Activated naive CD4-positive, alpha-beta T cell treated with anti-CD3 and anti-CD28 coated beads, Interleukin-2, amount 50 U/mL, for 72 hours (primary cell): Measurements from ENCODE around the gene UNC50. TPM values are rescaled to one million over a fixed set of nuclear protein-coding genes. Genes with fewer than 3 reads are reported as not detected.

Experiments
- ATAC-seq, 2 donors: fragments of 150-1000 bp; cut with Tn5 transposase; 2 replicates each; pipeline ENCODE4 v1.10.0; 2021; ENCODE audit warnings: mild to moderate bottlenecking in 2 of 2, moderate library complexity in 2 of 2
- DNase-seq, 2 donors: peaks; one replicate each; pipeline ENCODE4 v3.0.0; 2021 to 2022; ENCODE audit warnings: low spot score in 2 of 2
- H3K27ac Mint-ChIP-seq, 2 donors: one replicate each; pipeline ENCODE4 v1.8.0; 2022; ENCODE audit warnings: mild to moderate bottlenecking in 2 of 2, mixed read lengths in 2 of 2
- H3K36me3 Mint-ChIP-seq, 2 donors: one replicate each; pipeline ENCODE4 v1.8.0; 2022; ENCODE audit warnings: mixed read lengths in 2 of 2
- H3K9me3 Mint-ChIP-seq, 2 donors: one replicate each; pipeline ENCODE4 v1.8.0; 2022; ENCODE audit warnings: mixed read lengths in 2 of 2
- total RNA-seq, 2 donors: library from RNA; stranded (reverse); gene quantifications; one replicate each; pipeline ENCODE4 v1.2.3, GENCODE V29; 2022

The UNC50 gene, protein sequence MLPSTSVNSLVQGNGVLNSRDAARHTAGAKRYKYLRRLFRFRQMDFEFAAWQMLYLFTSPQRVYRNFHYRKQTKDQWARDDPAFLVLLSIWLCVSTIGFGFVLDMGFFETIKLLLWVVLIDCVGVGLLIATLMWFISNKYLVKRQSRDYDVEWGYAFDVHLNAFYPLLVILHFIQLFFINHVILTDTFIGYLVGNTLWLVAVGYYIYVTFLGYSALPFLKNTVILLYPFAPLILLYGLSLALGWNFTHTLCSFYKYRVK
- 10 to 100 TPM; 21.6 to 23.8 TPM for total RNA-seq

DNA sequence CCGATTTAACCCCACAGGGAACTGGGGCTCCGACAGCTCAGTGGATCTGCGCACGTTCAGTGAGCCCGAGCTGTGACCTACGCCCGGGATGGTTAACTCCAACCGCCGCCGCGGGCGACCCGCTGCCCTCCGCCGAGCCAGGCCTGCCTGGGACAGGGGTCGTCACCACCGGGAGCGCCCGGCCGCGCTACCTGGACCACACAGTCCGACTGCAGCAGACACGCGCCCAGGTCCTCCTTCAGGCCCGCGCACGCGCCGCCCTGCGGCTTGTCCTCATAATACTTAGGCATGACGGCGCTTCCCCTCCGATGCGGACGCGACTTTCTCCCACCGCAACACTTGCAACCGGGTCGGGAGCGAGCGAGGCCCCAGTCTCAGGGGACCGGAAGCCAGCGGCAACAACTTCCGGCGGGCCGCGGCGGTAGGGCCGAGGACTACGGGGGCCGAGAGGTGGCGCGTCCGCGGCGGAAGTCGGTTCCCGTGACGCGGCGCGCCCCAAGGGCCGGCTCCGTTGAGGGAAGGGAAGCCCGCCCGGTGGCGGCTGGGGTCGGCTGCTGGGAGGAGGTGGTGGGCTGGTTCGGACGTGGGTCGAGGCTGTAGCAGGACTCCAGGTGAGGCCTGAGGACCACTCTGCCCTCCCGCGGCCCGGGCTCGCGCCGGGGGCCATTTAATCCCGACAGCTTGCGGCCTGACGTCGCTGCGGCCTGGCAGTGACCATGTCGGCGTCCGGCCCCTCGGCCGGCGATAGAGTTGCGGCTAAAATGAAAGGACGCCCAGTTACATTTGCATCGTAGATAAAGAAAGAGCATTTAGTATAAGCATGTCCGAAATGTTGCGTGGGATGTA lies at the start of gene UNC50, which contains the start of gene COA5:
Gene UNC50 (plus strand): TSS at position 474 of the 846 bp plus-strand sequence. CDS start 1,171 bp downstream, outside the sequence.
Gene COA5 (minus strand): TSS at position 397 of the 846 bp plus-strand sequence. CDS start 107 bp downstream, at position 290.
- ATAC-seq (peak; percentile 90 to 92), DNase-seq (peak; percentile 93 to 94)
- Mint-ChIP-seq H3K9me3 (no peaks in the 10 kb centered on the region), H3K27ac (peak within 1 kb of the TSS; percentile 95 to 96), H3K36me3 (peaks cover 23 to 31% of the 10 kb centered on the region in 2 donors)

DNA sequence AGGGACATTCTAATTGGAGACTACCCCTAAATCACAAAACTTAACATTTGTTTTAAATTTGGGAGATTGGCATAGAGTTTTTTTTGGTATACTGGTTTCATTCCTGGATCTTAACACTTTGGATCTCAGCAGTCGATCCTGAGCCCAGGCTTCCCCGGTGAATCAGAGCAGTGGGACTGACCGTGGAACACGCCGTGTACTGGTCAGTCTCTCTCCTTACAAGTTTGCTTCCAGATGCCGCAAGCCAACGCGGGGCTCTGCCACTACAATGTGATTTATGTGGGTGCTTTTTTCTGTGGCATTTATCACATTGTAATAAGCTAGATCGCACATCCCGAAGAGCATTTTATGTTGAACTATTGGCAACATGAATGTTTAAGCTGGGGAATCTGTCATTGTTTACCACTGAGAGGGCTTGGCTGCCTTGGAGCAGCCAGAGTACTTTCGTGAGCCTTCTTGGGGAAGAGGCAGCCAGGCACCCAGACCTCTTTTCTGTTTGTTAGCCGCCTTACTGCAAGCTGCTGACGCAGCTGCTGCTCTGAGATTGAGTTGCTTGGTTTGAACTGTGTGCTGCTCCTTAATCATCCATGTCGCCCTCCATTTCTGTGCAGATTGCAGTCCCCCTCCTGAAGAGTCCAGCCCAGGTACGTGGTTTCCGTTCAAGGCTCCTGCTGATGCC lies 49.4 kb upstream of the UNC50 start:
- no peak for DNase-seq
- Mint-ChIP-seq H3K36me3 (no peaks in the 10 kb centered on the region), H3K9me3 (no peaks in the 10 kb centered on the region), H3K27ac (peak overlapping the region in 1 of 2 donors; percentile 87)
- ATAC-seq, result no peak

DNA sequence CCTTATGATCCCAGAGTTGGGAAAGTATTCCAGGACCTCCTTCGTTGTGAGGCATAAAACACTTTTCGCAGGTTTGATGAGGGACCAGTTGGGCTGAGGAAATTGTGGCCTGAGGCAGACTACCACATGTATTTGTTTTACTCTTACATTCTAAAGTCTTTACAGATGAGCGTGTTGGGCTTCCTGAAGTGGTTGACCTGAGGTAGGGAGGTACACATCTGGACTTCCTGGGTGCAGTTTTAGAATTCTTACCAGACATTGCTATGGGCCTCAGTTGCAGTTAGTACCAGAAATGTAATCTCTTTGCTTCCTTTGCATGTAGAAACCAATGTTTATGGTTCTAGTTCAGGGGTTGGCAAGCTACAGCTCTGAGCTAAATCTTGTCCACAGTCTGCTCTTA lies 48.8 kb upstream of the UNC50 start:
- no peak for ATAC-seq
- peak overlapping the region in 1 of 2 donors; percentile 87 for H3K27ac Mint-ChIP-seq

DNA sequence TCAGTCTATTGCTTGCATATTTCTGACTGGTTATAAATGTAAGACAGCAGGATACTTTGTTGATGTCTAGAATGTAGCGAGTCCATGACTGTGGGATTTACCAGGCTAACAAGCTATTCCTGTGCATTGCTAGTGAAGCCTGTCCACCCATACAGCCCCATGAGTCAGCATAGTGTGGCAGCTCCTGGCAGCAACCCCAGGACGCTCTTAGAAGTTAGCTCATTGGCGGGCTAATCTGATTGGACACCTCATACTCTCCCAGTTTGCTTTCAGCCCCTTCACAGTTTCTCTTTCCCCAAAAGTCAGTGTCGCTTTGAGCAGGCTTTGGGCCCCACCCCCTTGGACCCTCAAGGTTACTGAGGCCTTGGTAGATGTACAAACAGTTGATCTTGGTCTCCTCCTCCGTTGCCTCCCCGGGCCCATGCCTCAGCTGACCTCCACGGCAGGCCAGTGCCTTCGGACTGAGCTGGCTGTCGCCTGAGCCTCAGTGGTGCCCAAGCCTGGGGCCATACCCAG lies 48.1 kb upstream of the UNC50 start:
- no peak for ATAC-seq
- Mint-ChIP-seq H3K36me3 (no peaks in the 10 kb centered on the region), H3K9me3 (no peaks in the 10 kb centered on the region), H3K27ac (peak overlapping the region; percentile 22 to 59)
- DNase-seq, result no peak

More for the DNA sequence above, 48.8 kb upstream of the UNC50 start:
- DNase-seq, result no peak
- Mint-ChIP-seq H3K36me3 (no peaks in the 10 kb centered on the region), H3K9me3 (no peaks in the 10 kb centered on the region)

DNA sequence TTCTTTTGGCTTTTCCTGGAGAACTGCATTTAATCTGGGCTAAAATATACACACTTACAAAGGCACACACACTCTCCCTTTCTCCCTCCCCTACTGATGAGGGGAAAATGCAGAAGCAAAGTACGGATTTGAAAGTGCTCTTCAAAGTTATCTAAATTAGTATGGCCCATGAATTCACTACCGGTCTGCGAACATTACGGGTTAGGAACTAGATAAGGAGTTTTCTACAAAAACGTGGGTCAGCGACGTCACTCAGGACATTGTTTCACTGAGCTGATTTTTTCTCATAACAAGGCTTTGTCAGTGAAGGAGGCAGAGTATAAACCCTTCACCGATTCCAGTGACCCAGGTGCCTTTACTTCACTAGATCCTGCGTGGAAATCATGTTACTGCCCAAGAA lies 47.4 kb upstream of the UNC50 start:
- Mint-ChIP-seq H3K36me3 (no peaks in the 10 kb centered on the region), H3K9me3 (no peaks in the 10 kb centered on the region), H3K27ac (peak overlapping the region; percentile 59 to 60)
- no peak for DNase-seq
- no peak for ATAC-seq

DNA sequence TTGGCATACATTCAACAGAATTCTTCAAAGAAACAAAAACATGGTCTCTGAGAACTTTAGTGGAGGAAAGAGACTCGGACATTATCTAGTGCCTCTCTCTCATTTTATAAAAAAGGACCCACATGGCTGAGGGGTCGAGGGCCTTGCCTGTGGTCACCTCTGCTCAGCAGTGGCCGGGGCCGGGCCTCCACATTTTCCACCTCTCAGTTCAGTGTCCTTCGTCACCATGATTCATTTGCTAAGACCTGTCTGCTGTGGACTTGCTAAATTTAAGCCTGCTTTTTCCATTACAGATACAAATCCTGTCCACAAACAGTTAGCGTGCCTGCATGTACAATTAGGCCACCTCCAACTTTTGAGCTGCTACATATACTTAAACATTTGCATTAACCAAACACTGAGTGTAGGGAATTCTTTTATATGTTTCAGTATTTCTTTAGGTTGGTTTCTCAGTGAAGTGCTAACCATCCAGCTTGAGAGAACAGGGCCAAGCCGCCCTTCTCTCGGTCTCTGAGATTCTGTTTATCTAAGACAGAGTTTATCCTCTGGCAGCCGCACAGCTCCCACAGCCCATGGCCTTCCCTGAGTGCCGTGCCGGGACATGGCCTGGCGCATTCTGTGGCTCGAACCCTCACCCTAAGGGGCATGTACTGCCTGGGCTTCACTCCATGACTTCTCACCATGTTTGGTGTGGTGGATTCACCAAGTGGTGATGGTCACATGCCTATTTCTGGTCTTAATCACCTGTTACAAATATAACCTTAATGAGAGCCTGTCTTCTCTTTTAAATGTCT lies 46.3 kb upstream of the UNC50 start:
- H3K27ac Mint-ChIP-seq, result peak overlapping the region; percentile 70 to 93
- H3K36me3 Mint-ChIP-seq, result no peaks in the 10 kb centered on the region

DNA sequence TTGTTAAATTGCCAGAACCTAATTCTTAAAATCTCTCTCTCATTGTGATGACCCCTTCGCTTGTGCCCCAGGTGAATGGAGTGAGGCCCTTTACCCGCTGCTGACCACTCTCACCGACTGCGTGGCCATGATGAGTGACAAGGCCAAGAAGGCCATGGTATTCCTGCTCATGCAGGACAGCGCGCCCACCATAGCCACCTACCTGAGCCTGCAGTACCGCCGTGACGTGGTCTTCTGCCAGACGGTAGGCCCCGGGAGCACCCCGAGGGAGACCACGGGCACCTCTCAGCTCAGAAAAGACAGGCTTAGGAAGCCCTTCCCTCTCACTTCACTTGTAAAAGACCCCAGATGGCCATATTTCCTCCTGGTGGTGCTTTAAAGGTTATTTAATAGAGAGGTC lies 45.0 kb upstream of the UNC50 start:
- DNase-seq (peak in 1 of 2 donors; percentile 33), ATAC-seq (no peak)
- Mint-ChIP-seq H3K9me3 (no peaks in the 10 kb centered on the region), H3K36me3 (no peaks in the 10 kb centered on the region), H3K27ac (peak overlapping the region in 1 of 2 donors; percentile 70)

More for the DNA sequence above, 46.3 kb upstream of the UNC50 start:
- DNase-seq (peak in 1 of 2 donors; percentile 16), ATAC-seq (no peak)
- no peaks in the 10 kb centered on the region for H3K9me3 Mint-ChIP-seq

DNA sequence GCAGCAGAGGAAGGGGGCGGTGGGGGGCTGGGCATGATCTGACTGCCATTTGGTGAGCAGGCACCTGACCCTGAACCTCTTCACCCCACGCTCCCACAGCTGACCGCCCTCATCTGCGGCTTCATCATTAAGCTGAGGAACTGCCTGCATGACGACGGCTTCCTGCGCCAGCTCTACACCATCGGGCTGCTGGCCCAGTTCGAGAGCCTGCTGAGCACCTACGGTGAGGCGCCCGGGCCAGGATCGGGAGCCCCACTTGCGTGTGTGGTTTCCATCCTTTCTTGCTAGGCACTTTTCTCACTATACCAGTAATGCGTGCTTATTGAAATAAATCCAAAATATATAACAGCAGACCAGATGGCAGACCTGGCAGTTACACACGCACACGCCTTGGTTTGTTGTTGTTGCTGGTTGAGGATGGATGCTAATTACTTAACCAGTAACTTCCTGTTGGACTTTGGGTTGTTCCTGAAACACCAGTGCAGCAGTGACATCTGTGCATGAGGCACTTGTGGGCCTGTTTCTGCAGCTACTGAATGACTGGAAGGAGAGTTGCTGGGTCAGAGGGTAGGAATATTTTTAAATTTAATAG lies 43.8 kb upstream of the UNC50 start:
- H3K9me3 Mint-ChIP-seq, result no peaks in the 10 kb centered on the region
- peak overlapping the region in 1 of 2 donors; percentile 85 for H3K27ac Mint-ChIP-seq
- DNase-seq, result no peak
- ATAC-seq, result no peak
- H3K36me3 Mint-ChIP-seq, result no peaks in the 10 kb centered on the region

DNA sequence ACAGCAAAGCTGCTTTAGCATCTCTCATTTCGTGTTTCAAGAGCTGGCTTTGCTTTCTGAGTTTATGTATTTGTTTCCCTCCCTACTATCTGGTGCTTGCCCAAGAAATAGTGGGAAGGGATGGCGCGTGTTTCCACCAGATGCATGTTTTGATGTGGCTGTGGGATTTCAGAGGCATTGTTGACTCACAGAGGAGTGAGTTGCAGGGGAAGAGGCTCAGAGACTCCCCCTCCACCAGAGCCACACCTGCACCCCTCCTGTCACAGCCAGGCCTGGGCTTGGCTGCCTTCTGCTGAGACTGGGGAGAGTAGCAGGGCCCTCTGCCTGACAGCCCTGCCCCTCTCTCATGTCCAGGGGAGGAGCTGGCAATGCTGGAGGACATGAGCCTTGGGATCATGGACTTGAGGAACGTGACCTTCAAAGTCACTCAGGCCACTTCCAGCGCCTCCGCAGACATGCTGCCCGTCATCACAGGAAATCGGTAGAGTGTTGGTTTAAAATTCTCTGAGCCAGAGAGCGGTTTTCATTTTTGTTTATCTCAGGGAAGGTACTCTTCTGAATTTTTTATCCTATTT lies 43.0 kb upstream of the UNC50 start:
- peak in 1 of 2 donors; percentile 34 for ATAC-seq
- Mint-ChIP-seq H3K9me3 (no peaks in the 10 kb centered on the region), H3K36me3 (no peaks in the 10 kb centered on the region), H3K27ac (peak overlapping the region; percentile 28 to 85)
- no peak for DNase-seq

DNA sequence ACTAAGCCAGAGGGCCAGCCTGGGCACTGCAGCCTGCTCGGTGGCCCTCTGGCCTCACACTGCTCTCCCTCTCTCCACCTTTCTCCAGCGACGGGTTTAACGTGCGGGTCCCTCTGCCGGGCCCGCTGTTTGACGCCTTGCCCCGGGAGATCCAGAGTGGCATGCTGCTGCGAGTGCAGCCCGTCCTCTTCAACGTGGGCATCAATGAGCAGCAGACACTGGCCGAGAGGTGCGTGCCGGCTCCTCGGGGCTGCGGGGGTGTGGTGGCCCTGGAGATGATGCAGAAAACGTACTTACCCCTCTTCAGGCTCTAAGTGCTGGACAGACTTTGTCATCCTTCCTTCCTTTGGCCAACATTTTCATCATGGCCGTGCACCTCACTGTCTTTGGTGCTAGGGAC lies 42.4 kb upstream of the UNC50 start:
- no peaks in the 10 kb centered on the region for H3K36me3 Mint-ChIP-seq
- H3K9me3 Mint-ChIP-seq, result no peaks in the 10 kb centered on the region
- no peak for ATAC-seq
- peak in 1 of 2 donors; percentile 39 for DNase-seq
- H3K27ac Mint-ChIP-seq, result peak overlapping the region; percentile 28 to 93

DNA sequence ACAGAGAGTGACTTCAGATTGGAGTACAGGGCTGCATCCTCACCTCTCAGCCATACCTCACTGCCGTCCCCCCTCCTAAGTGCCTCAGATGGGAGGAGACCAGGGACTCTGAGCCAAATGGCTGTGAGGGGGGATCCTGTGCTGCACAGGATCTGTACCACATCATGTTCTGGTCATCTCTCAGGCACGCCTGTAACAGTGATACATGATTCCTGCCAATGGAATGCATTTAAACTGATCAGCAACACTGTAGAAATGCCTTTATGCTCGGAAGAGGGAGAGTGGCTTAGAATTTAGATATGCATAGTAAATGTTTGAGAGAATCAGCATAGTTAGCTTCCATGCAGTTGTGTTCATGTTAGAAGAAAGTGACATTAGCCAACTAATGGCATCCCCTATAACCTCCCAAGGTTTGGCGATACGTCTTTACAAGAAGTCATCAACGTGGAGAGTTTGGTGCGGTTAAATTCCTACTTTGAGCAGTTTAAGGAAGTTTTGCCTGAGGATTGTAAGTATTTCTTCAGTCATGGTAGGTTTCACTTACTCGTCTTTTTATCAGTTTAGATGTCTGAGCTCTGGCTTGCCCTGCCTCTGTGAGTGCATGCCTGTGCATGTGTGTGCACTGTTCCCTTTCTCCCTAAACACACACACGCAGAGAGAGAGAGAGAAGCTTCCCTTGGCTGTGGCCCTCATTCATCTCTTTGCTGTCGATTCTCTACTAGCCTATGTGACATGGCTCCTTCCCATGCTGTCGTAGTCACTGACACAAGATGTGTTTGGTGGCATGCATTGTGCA lies 40.0 kb upstream of the UNC50 start:
- Mint-ChIP-seq H3K36me3 (no peaks in the 10 kb centered on the region), H3K27ac (peak overlapping the region in 1 of 2 donors; percentile 19), H3K9me3 (no peaks in the 10 kb centered on the region)
- ATAC-seq (peak in 1 of 2 donors; percentile 6), DNase-seq (no peak)

DNA sequence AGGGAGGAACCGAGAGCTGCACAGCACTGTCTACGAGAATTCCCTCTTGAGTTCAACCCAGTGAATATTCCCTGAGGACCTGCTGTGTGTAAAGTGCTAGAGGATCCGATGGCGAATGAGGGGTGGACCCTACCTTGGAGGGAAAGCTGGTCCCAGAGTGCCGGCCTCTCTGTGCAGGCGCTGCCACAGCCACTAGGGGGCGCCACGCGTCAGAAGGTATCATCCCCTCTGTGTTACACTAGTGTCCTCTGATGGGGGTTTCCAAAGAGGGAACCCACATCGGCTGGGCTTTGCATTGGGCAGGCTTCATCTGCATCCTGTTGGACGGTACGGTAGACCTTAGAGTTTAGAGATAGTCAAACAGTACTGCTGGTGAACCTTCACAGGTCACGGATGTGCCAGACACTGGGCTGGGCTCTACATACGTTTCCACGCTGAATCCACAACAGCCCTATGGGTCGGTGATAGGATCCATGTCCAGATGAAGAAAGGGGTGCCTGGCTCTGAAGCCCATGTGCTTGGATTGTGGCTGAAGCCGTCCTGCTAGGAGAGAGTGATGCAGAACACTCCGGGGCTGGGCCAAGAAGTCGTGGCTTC lies 39.1 kb upstream of the UNC50 start:
- DNase-seq, result peak; percentile 61 to 86
- Mint-ChIP-seq H3K9me3 (no peaks in the 10 kb centered on the region), H3K36me3 (no peaks in the 10 kb centered on the region), H3K27ac (peak overlapping the region; percentile 37 to 81)
- ATAC-seq, result peak; percentile 80 to 81

DNA sequence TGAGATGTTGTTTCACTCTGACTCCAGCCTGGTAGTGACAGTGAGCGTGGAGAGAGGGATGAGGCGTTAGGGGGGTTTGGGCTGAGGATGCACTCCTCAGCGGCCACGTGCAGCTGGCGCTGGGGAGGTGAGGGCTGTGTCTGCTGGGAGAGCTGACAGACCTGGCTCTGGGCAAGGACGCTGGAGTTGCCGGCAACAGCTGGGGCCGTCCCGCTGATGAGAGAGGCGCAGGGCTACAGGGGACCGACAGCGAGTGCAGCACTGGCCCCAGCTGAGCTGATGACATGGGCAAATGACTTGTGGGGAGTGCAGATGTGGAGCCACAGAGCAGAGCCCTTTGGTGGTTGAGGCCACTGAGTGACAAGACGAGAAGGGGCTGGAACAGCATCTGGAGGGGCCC lies 38.5 kb upstream of the UNC50 start:
- peak overlapping the region; percentile 37 to 81 for H3K27ac Mint-ChIP-seq
- H3K9me3 Mint-ChIP-seq, result no peaks in the 10 kb centered on the region
- H3K36me3 Mint-ChIP-seq, result no peaks in the 10 kb centered on the region
- no peak for DNase-seq
- ATAC-seq, result no peak

DNA sequence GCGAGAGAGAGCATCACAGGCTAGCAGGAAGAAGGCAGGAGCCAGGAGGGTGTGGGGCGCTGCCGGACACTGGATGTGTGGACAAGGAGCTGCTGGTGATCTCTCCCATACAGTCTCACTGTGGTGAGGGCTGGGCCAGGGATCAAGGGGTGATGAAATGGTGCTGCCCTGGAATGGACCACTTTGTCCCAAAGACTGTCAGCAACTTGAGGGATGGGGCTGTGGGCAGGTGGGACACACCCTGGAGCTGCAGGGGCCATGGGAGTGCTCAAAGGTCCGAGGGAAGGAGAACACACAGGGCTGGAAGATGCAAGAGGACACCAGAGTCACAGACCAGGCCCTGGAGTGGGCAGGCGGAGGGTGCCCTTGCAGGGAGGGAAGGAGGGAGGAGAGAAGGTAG lies 38.0 kb upstream of the UNC50 start:
- ATAC-seq, result no peak
- DNase-seq, result peak in 1 of 2 donors; percentile 41
- no peaks in the 10 kb centered on the region for H3K36me3 Mint-ChIP-seq
- H3K27ac Mint-ChIP-seq, result peak overlapping the region; percentile 37 to 81
- no peaks in the 10 kb centered on the region for H3K9me3 Mint-ChIP-seq
